Activated T-helper 17 cell treated with anti-CD3 and anti-CD28 coated beads, Interleukin-2, amount 50 U/mL, for 72 hours (primary cell): ENCODE results near the gene METTL17. TPM values are rescaled to one million over a fixed set of nuclear protein-coding genes. Genes with fewer than 3 reads are reported as not detected.
"Not testable (repeated sequence)": the region's sequence is repeated elsewhere in the genome, so short reads cannot be mapped to it uniquely, and the experiment has no call there.

ENCODE experiments used
- ATAC-seq: fragments of 150-1000 bp; cut with Tn5 transposase; replicated peaks from 2 replicates; pipeline ENCODE4 v1.10.0; 2021; ENCODE audit warnings: mild to moderate bottlenecking, moderate library complexity
- H3K27ac Mint-ChIP-seq: one replicate; pipeline ENCODE4 v1.8.0; 2022; ENCODE audit warnings: mixed read lengths
- H3K27me3 Mint-ChIP-seq: one replicate; pipeline ENCODE4 v1.8.0; 2022; ENCODE audit warnings: mixed read lengths
- H3K36me3 Mint-ChIP-seq: one replicate; pipeline ENCODE4 v1.8.0; 2022; ENCODE audit warnings: low read depth, mild to moderate bottlenecking, mixed read lengths
- H3K4me1 Mint-ChIP-seq: one replicate; pipeline ENCODE4 v1.8.0; 2022; ENCODE audit warnings: mixed read lengths
- H3K4me3 Mint-ChIP-seq: one replicate; pipeline ENCODE4 v1.8.0; 2022; ENCODE audit warnings: mild to moderate bottlenecking, mixed read lengths
- H3K9me3 Mint-ChIP-seq: one replicate; pipeline ENCODE4 v1.8.0; 2022; ENCODE audit warnings: mixed read lengths
- total RNA-seq, 2 donors: library from RNA; stranded (reverse); gene quantifications; one replicate each; pipeline ENCODE4 v1.2.3, GENCODE V29; 2022

METTL17 gene
- 100 to 1,000 TPM in 1 of 2 donors, 10 to 100 TPM in 1; 83.2 to 102 TPM for total RNA-seq

- Mint-ChIP-seq H3K27ac (peak within 1 kb of the TSS; percentile 91), H3K9me3 (no peaks in the 10 kb centered on the region)
- peak; percentile 97 for ATAC-seq
Observed at GRCh38 chr14:20989787-20990600, at the start of gene METTL17. TSS of gene METTL17 (plus strand) at chr14:20989980. CDS start at chr14:20990003, 23 bp downstream.

DNA sequence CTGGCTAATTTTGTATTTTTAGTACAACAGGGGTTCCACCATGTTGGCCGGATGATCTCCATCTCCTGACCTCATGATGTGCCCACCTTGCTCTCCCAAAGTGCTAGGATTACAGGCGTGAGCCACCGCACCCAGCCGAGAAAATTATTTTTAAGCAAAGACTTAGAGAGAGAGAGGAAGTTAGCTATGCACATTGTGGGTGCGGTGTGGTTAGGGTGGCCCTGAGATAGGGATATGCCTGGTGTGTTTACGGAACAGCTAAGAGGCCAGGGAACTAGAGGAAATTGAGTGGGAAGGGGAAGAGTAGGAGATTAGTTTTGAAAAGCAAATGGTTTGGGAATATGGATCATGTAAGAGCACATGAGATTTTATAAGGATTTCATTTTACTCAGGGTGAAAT is 44.6 kb upstream of the METTL17 start:
- peaks cover 15% of the 10 kb centered on the region for H3K27me3 Mint-ChIP-seq
- not testable (repeated sequence) for H3K4me1 Mint-ChIP-seq, H3K9me3 Mint-ChIP-seq, H3K36me3 Mint-ChIP-seq, H3K27ac Mint-ChIP-seq, ATAC-seq, H3K4me3 Mint-ChIP-seq

More at GRCh38 chr14:20989787-20990600, at the start of gene METTL17:
- Mint-ChIP-seq H3K36me3 (peaks cover 55% of the 10 kb centered on the region), H3K4me1 (peaks cover 5% of the 10 kb centered on the region), H3K4me3 (peak within 1 kb of the TSS; percentile 93), H3K27me3 (no peaks in the 10 kb centered on the region)

- not testable (repeated sequence) for ATAC-seq, H3K36me3 Mint-ChIP-seq, H3K9me3 Mint-ChIP-seq, H3K4me3 Mint-ChIP-seq, H3K4me1 Mint-ChIP-seq, H3K27ac Mint-ChIP-seq
- H3K27me3 Mint-ChIP-seq = peaks cover 15% of the 10 kb centered on the region
Observed at GRCh38 chr14:20946707-20947106, 43.1 kb upstream of the METTL17 start.

DNA sequence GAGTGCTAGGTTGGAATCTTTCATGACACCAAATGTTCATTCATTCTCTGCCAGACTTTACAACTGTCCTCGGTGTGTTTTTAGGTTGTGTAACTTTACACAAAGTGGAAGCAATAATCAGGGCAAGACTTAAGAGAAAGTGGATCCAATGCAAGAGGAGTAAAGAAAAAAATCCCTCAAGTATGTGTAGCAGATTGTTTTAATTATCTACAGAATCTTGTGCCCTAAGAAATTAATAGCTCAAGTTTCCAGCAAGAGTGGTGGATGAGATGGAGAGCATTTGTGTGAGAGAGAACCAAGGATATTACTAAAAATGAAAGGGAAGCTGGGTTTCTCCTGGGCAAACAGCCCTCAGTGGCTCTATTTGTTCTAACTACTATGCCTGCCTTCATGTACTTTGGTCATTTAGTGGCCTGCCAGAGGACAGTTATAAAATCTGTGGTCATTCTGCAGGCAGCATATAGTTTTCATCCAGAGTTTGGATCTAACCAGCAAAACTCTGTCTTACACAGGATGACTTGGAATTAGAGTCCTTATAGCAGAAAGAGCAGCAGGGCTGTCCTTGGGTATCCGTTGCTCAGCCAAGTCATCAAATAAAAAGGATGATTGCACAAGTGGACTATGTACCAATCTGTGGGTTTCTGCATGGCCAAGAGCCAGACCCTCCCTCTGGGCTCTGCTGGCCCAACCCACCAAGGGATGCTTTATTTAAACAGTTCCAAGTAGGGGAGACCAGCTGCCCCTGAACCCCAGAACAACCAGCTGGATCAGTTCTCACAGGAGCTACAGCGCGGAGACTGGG is 34.8 kb upstream of the METTL17 start, which contains the start of gene RNASE2:
TSS of gene RNASE2 (plus strand) at position 752 of the 802 bp plus-strand sequence. CDS start 285 bp downstream, outside the sequence.
- peak within 1 kb of the TSS; percentile 1 for H3K4me3 Mint-ChIP-seq
- ATAC-seq, H3K9me3 Mint-ChIP-seq, H3K36me3 Mint-ChIP-seq, H3K27ac Mint-ChIP-seq, H3K4me1 Mint-ChIP-seq, H3K27me3 Mint-ChIP-seq: not testable (repeated sequence)

- ATAC-seq, H3K9me3 Mint-ChIP-seq, H3K4me3 Mint-ChIP-seq, H3K36me3 Mint-ChIP-seq, H3K27me3 Mint-ChIP-seq, H3K27ac Mint-ChIP-seq, H3K4me1 Mint-ChIP-seq: not testable (repeated sequence)
Observed at GRCh38 chr14:20955538-20955873, 34.3 kb upstream of the METTL17 start.

DNA sequence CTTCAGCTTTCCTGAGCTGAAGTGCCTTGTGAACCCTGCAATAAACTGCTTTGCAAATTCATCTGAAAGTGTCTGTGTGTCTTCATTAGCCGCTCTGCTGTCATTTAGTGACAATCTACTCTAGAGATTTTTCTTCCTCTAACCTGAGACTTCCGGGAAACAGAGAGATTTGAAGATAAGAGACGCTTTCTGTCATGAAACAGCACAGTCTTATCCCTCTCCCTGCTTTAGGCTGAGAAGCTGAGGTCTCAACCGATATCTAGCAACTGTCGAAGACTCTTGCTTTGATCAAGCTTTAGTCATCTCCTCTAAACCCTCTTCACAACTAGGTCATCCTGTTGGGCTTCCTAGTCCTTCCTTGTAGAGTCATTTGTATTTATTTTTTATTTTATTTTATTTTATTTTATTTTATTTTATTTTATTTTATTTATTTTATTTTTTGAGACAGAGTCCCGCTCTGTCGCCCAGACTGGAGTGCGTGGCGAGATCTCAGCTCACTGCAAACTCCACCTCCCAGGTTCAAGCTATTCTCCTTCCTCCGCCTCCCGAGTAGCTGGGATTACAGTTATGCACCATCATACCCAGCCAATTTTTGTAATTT is 33.3 kb upstream of the METTL17 start:
- no peaks in the 10 kb centered on the region for H3K9me3 Mint-ChIP-seq
- H3K27me3 Mint-ChIP-seq = no peaks in the 10 kb centered on the region
- H3K36me3 Mint-ChIP-seq = no peaks in the 10 kb centered on the region
- peaks cover 15% of the 10 kb centered on the region for H3K4me1 Mint-ChIP-seq
- peak overlapping the region; percentile 1 for H3K4me3 Mint-ChIP-seq
- H3K27ac Mint-ChIP-seq = no peak overlapping the region
- ATAC-seq = peak; percentile 44

GRCh38 chr14:20958946-20959345 is 30.8 kb upstream of the METTL17 start:
- H3K27ac Mint-ChIP-seq, ATAC-seq, H3K36me3 Mint-ChIP-seq, H3K9me3 Mint-ChIP-seq, H3K4me3 Mint-ChIP-seq, H3K27me3 Mint-ChIP-seq: not testable (repeated sequence)
- H3K4me1 Mint-ChIP-seq = peaks cover 15% of the 10 kb centered on the region

GRCh38 chr14:20969336-20969735 is 20.4 kb upstream of the METTL17 start:
- H3K4me1 Mint-ChIP-seq = peaks cover 9% of the 10 kb centered on the region
- H3K36me3 Mint-ChIP-seq = no peaks in the 10 kb centered on the region
- peaks cover 18% of the 10 kb centered on the region for H3K27me3 Mint-ChIP-seq
- H3K9me3 Mint-ChIP-seq = no peaks in the 10 kb centered on the region
- H3K27ac Mint-ChIP-seq = no peak overlapping the region
- no peak for ATAC-seq
- H3K4me3 Mint-ChIP-seq = no peak overlapping the region

DNA sequence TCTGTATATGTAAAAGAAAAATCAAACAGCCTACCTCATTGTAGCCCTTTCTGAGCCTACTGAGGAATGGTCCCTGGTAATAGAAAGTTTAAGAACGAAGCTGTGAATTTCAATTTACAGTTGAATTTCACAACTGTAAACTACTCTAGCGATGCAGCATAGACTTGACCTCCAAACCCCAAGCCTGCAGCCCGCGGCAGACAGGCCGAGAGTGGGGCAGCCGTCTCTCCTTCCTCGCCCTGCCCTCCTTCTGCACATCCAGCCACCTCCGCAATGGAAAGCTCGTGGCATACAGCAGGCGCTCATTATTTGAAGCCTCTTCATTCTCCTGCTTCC is 19.2 kb upstream of the METTL17 start:
- Mint-ChIP-seq H3K9me3 (no peaks in the 10 kb centered on the region), H3K27ac (peak overlapping the region; percentile 59), H3K4me1 (peaks cover 9% of the 10 kb centered on the region), H3K27me3 (peaks cover 18% of the 10 kb centered on the region), H3K36me3 (no peaks in the 10 kb centered on the region), H3K4me3 (peak overlapping the region; percentile 91)
- ATAC-seq = peak; percentile 16

- H3K9me3 Mint-ChIP-seq = no peaks in the 10 kb centered on the region
- peaks cover 9% of the 10 kb centered on the region for H3K4me1 Mint-ChIP-seq
- peak; percentile 93 for ATAC-seq
- H3K36me3 Mint-ChIP-seq = no peaks in the 10 kb centered on the region
- peak overlapping the region; percentile 91 for H3K4me3 Mint-ChIP-seq
- H3K27ac Mint-ChIP-seq = peak overlapping the region; percentile 59
- H3K27me3 Mint-ChIP-seq = peaks cover 18% of the 10 kb centered on the region
Observed at GRCh38 chr14:20970983-20971704, 18.6 kb upstream of the METTL17 start.

GRCh38 chr14:20971705-20972021 is 18.1 kb upstream of the METTL17 start:
- H3K27me3 Mint-ChIP-seq = peaks cover 18% of the 10 kb centered on the region
- peak overlapping the region; percentile 59 for H3K27ac Mint-ChIP-seq
- peak overlapping the region; percentile 91 for H3K4me3 Mint-ChIP-seq
- no peaks in the 10 kb centered on the region for H3K9me3 Mint-ChIP-seq
- H3K36me3 Mint-ChIP-seq = no peaks in the 10 kb centered on the region
- peaks cover 9% of the 10 kb centered on the region for H3K4me1 Mint-ChIP-seq
- ATAC-seq = peak; percentile 23

- Mint-ChIP-seq H3K4me3 (no peak overlapping the region), H3K27me3 (peaks cover 8% of the 10 kb centered on the region), H3K27ac (no peak overlapping the region), H3K36me3 (no peaks in the 10 kb centered on the region), H3K9me3 (no peaks in the 10 kb centered on the region), H3K4me1 (peaks cover 9% of the 10 kb centered on the region)
- ATAC-seq = no peak
Observed at GRCh38 chr14:20973501-20973900, 16.3 kb upstream of the METTL17 start.

DNA sequence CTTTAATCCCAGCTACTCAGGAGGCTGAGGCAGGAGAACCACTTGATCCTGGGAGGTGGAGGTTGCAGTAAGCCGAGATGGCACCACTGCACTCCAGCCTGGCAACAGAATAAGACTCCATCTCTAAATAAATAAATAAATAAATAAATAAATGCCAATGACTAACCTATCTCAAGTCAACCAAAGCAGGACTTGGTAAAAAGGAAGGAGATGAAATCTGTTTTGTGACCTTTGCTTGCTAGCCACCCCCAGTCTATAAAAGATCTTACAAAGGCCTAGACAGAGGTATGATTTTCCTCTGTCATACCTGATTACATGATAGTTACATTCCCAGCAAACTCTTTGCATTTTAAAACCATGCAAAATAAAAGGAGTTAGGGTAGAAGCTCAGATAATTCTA is 13.5 kb upstream of the METTL17 start:
- peaks cover 6% of the 10 kb centered on the region for H3K27me3 Mint-ChIP-seq
- no peaks in the 10 kb centered on the region for H3K36me3 Mint-ChIP-seq
- H3K4me3 Mint-ChIP-seq = no peak overlapping the region
- ATAC-seq = no peak
- no peak overlapping the region for H3K27ac Mint-ChIP-seq
- H3K9me3 Mint-ChIP-seq = no peaks in the 10 kb centered on the region
- H3K4me1 Mint-ChIP-seq = peaks cover 5% of the 10 kb centered on the region

DNA sequence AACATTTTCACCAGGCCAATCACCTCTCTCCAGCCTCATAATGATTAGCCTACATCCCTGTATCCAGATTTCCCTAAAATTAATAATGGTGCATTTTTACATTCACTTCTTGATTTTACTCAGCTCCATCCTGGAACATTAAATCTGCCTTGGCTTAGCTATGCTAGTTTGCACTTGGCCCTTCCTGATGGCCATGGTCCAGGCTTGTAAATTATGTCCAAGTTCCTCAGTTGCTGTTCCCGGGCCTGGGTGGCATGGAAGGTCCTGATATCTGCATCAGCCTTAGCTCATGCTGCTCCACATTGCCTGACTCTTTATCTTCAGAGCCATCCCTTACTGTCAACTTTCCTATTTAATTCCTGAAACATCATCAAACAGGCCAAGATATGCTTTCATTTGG is 11.1 kb upstream of the METTL17 start:
- Mint-ChIP-seq H3K27me3 (peaks cover 7% of the 10 kb centered on the region), H3K27ac (peak overlapping the region; percentile 8), H3K9me3 (no peaks in the 10 kb centered on the region), H3K4me1 (no peaks in the 10 kb centered on the region), H3K4me3 (no peak overlapping the region), H3K36me3 (no peaks in the 10 kb centered on the region)
- ATAC-seq = no peak
